Neutrophil (primary cell): ENCODE results near the gene RAI1.

Experiments used
- H3K27ac ChIP-seq: fragments of 200-600 bp; sonication (generic); 2 replicates; pipeline ENCODE4 v1.5.1; 2016; ENCODE audit warnings: mild to moderate bottlenecking, moderate library complexity
- H3K27me3 ChIP-seq: fragments of 200-600 bp; sonication (generic); 2 replicates; pipeline ENCODE4 v1.6.0; 2016; ENCODE audit warnings: mild to moderate bottlenecking
- H3K36me3 ChIP-seq: fragments of 200-600 bp; sonication (generic); 2 replicates; pipeline ENCODE4 v1.5.1; 2017
- H3K4me1 ChIP-seq, 2 experiments: fragments of 200-600 bp in 1 of 2; sonication (generic) in 1 of 2; 1 replicate in 1 of 2; 2 replicates in 1 of 2; pipeline versions ENCODE4 v1.5.1 to v1.6.1; 2013 to 2016; ENCODE audit warnings: low read depth in 1 of 2, low read length in 1 of 2, mild to moderate bottlenecking in 1 of 2, moderate library complexity in 1 of 2; ENCODE audit not compliant: control insufficient read depth in 1 of 2, insufficient read depth in 1 of 2
- H3K4me3 ChIP-seq, 2 experiments: fragments of 200-600 bp in 1 of 2; sonication (generic) in 1 of 2; 1 replicate in 1 of 2; 2 replicates in 1 of 2; pipeline ENCODE4 v1.5.1; 2013 to 2016; ENCODE audit warnings: low read depth in 1 of 2, low read length in 1 of 2, mild to moderate bottlenecking in 1 of 2, moderate library complexity in 1 of 2
- H3K9me3 ChIP-seq: fragments of 200-600 bp; sonication (generic); 2 replicates; pipeline ENCODE4 v1.5.1; 2016
- TF ChIP-seq, protein P1 (sequence below): fragments of 200-600 bp; sonication (generic); IDR thresholded peaks from 2 replicates; pipeline ENCODE4 v1.5.1; 2016; ENCODE audit warnings: antibody characterized with exemption

The RAI1 gene

GRCh38 chr17:17816831-17817551, 135.7 kb downstream of the RAI1 start:
- TF ChIP-seq, protein P1, sequence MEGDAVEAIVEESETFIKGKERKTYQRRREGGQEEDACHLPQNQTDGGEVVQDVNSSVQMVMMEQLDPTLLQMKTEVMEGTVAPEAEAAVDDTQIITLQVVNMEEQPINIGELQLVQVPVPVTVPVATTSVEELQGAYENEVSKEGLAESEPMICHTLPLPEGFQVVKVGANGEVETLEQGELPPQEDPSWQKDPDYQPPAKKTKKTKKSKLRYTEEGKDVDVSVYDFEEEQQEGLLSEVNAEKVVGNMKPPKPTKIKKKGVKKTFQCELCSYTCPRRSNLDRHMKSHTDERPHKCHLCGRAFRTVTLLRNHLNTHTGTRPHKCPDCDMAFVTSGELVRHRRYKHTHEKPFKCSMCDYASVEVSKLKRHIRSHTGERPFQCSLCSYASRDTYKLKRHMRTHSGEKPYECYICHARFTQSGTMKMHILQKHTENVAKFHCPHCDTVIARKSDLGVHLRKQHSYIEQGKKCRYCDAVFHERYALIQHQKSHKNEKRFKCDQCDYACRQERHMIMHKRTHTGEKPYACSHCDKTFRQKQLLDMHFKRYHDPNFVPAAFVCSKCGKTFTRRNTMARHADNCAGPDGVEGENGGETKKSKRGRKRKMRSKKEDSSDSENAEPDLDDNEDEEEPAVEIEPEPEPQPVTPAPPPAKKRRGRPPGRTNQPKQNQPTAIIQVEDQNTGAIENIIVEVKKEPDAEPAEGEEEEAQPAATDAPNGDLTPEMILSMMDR, result no peak

DNA sequence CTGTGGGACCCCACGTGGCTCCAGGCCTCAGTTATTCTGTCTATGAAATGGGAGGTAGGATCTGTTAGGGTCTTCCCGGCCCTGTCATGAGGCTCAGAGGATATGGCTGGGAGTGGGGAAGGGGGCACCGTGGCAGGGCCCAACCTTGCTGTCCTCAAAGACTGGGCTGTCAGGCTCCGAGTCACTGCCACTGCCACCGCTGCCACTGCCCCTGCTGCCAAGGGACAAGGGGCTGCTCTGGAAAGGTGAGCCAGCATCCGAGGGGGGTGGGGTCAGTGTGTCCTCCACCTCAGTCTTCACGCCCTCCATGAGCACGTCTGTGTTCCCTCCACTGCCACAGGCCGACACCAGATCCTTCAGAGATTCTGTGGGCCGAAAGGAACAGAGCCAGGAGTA, 136.3 kb downstream of the RAI1 start:
- Histone ChIP-seq H3K36me3 (peaks cover 71% of the 10 kb centered on the region), H3K27me3 (peaks cover 2% of the 10 kb centered on the region), H3K27ac (no peak overlapping the region), H3K4me3 (no peak overlapping the region), H3K4me1 (peaks cover 9 to 13% of the 10 kb centered on the region in 2 experiments), H3K9me3 (no peaks in the 10 kb centered on the region)
- TF ChIP-seq, protein P1, result no peak

More at GRCh38 chr17:17816831-17817551, 135.7 kb downstream of the RAI1 start:
- H3K36me3 ChIP-seq, result peaks cover 74% of the 10 kb centered on the region
- H3K27ac ChIP-seq, result no peak overlapping the region
- peaks cover 8 to 10% of the 10 kb centered on the region in 2 experiments for H3K4me1 ChIP-seq
- H3K27me3 ChIP-seq, result no peaks in the 10 kb centered on the region
- no peaks in the 10 kb centered on the region for H3K9me3 ChIP-seq
- no peak overlapping the region for H3K4me3 ChIP-seq

- peaks cover 65% of the 10 kb centered on the region for H3K36me3 ChIP-seq
- peaks cover 8% of the 10 kb centered on the region for H3K27me3 ChIP-seq
- no peak overlapping the region for H3K4me3 ChIP-seq
- H3K9me3 ChIP-seq, result no peaks in the 10 kb centered on the region
- peaks cover 15 to 19% of the 10 kb centered on the region in 2 experiments for H3K4me1 ChIP-seq
- TF ChIP-seq, protein P1, result no peak
- H3K27ac ChIP-seq, result no peak overlapping the region
These were observed 136.8 kb downstream of the RAI1 start for GRCh38 chr17:17818088-17818526.

DNA sequence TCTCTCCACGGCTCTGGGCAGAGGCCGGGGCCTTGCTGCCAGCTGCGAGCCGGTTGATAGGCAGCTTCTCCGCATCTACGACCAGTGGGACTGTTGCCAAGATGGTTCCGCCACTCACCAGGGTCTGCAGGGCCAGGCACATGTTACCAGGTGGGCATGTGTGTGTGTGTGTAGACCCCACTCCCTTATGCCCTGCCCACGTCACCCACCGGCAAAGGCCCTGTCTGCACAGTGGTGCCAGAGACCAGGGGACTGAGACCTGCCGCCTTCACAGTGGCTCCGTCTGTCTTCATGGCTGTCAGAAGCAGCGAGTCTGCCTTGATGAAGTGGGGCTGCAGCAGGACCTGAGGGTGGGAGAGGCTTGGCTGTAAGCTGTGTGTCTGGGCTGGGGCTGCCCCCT, 137.9 kb downstream of the RAI1 start:
- Histone ChIP-seq H3K36me3 (peaks cover 55% of the 10 kb centered on the region), H3K27ac (no peak overlapping the region)

DNA sequence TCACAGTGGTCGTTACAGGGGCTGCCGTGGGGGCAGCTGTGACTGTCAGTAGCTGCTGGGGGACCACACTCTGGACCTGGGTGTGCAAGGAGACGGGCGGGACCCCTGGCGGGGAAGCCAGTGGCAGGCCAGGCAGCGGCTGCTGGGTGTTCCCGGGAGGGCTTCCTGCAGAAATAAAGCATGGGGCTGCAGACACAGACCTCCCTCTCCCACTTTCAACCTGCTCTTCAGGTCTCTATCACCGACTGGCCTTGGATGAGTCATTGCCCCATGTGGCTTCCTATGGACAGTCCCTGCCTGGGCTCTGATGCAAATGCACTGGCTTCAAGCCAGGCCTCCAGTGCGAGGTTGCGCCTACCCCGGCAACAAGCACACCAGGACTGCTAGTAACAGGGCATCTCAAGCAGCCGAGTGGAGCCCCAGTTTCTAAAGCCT, 138.3 kb downstream of the RAI1 start:
- Histone ChIP-seq H3K4me3 (no peak overlapping the region), H3K4me1 (peaks cover 28 to 30% of the 10 kb centered on the region in 2 experiments), H3K27me3 (peaks cover 10% of the 10 kb centered on the region), H3K27ac (no peak overlapping the region), H3K9me3 (no peaks in the 10 kb centered on the region), H3K36me3 (peaks cover 51% of the 10 kb centered on the region)
- TF ChIP-seq, protein P1, result no peak

More for the DNA sequence above, 137.9 kb downstream of the RAI1 start:
- TF ChIP-seq, protein P1, result no peak
- H3K4me1 ChIP-seq, result peaks cover 23 to 25% of the 10 kb centered on the region in 2 experiments
- H3K4me3 ChIP-seq, result no peak overlapping the region
- no peaks in the 10 kb centered on the region for H3K9me3 ChIP-seq
- peaks cover 10% of the 10 kb centered on the region for H3K27me3 ChIP-seq
